GM12878 (cell line): Measurements from ENCODE around the gene KPNA1. TPM values are rescaled to one million over a fixed set of nuclear protein-coding genes. Genes with fewer than 3 reads are reported as not detected.

Source experiments
- ATAC-seq: fragments of 200-7000 bp; cut with Tn5 transposase; 3 replicates; pipeline ENCODE4 v1.9.1; 2020; ENCODE audit warnings: mild to moderate bottlenecking, moderate library complexity
- BruUV-seq: library from RNA; stranded (reverse); fragments of 400-500 nt; replicated peaks from 2 replicates; lab custom pipeline; 2021; lab: Mats Ljungman, UMichigan
- CTCF ChIA-PET: fragments of 300-600 bp; sonication (Branson Sonifier 250); formaldehyde crosslinking; extraction: SDS; loops from one replicate; lab custom pipeline; 2021; ENCODE audit warnings: inconsistent platforms; lab: Yijun Ruan, JAX
- POLR2A ChIA-PET: fragments of 350-600 bp; formaldehyde crosslinking; extraction: SDS; loops from one replicate; lab custom pipeline; 2021; ENCODE audit warnings: inconsistent platforms; lab: Charles Lee
- RAD21 ChIA-PET: fragments of 300-600 bp; sonication (Branson Sonifier 250); formaldehyde crosslinking; loops from one replicate; lab custom pipeline; 2023; ENCODE audit warnings: antibody characterized with exemption; ENCODE audit not compliant: unreplicated experiment; lab: Charles Lee
- SMC1A ChIA-PET: fragments of 300-600 bp; sonication (Branson Sonifier 250); formaldehyde crosslinking; loops from one replicate; lab custom pipeline; 2023; ENCODE audit not compliant: unreplicated experiment, uncharacterized antibody; lab: Charles Lee
- DNase-seq: peaks from one replicate; pipeline ENCODE4 v3.0.0-alpha.2; 2011; ENCODE audit warnings: low read depth, low spot score
- FAIRE-seq: peaks from 3 replicates; lab custom pipeline; 2011; peaks lifted over from hg19 to GRCh38; lab: Jason Lieb, UNC
- H2AFZ ChIP-seq: 2 replicates; pipeline ENCODE4 v1.6.0; 2011; ENCODE audit warnings: low read depth, low read length, control low read depth; ENCODE audit not compliant: control insufficient read depth
- H3K27ac ChIP-seq: 2 replicates; pipeline ENCODE4 v1.5.1; 2011; ENCODE audit warnings: control low read depth; ENCODE audit not compliant: control insufficient read depth, insufficient read depth
- H3K27me3 ChIP-seq, 2 experiments: replicated peaks in 1 of 2; 2 replicates each; pipeline versions ENCODE4 v1.6.0 to v1.6.1; 2011; ENCODE audit warnings: low read length in 1 of 2; ENCODE audit not compliant: control insufficient read depth in 2 of 2, insufficient read depth in 2 of 2
- H3K36me3 ChIP-seq, 2 experiments: 2 replicates each; pipeline ENCODE4 v1.5.1; 2011; ENCODE audit warnings: low read length in 1 of 2; ENCODE audit not compliant: control insufficient read depth in 2 of 2, insufficient read depth in 2 of 2
- H3K4me1 ChIP-seq: 2 replicates; pipeline ENCODE4 v1.6.1; 2011; ENCODE audit warnings: mild to moderate bottlenecking, low read length, moderate library complexity, mixed read lengths; ENCODE audit not compliant: control insufficient read depth, insufficient read depth
- H3K4me2 ChIP-seq: 2 replicates; pipeline ENCODE4 v1.6.0; 2011; ENCODE audit warnings: control low read depth; ENCODE audit not compliant: control insufficient read depth, insufficient read depth
- H3K4me3 ChIP-seq: fragments of 200-600 bp; sonication (generic); 2 replicates; pipeline ENCODE4 v1.5.1; 2016
- H3K79me2 ChIP-seq: 2 replicates; pipeline ENCODE4 v1.6.0; 2011; ENCODE audit warnings: low read length; ENCODE audit not compliant: control insufficient read depth, insufficient read depth
- H3K9ac ChIP-seq: 2 replicates; pipeline ENCODE4 v1.8.0; 2011; ENCODE audit warnings: low read length, control low read depth, mixed read lengths; ENCODE audit not compliant: control insufficient read depth, insufficient read depth
- H3K9me3 ChIP-seq: replicated peaks from 3 replicates; pipeline ENCODE4 v1.5.1; 2011; ENCODE audit warnings: mild to moderate bottlenecking, low read length; ENCODE audit not compliant: control insufficient read depth, insufficient read depth
- H4K20me1 ChIP-seq: 2 replicates; pipeline ENCODE4 v1.6.0; 2011; ENCODE audit not compliant: control insufficient read depth, insufficient read depth
- ATF2 ChIP-seq: IDR thresholded peaks from 2 replicates; pipeline ENCODE4 v1.6.1; 2012; ENCODE audit warnings: low read length, inconsistent platforms
- ATF7 ChIP-seq: fragments of 450-650 bp; IDR thresholded peaks from 2 replicates; pipeline ENCODE4 v1.6.1; 2016; ENCODE audit warnings: low read depth, mild to moderate bottlenecking
- BMI1 ChIP-seq: fragments of 450-650 bp; IDR thresholded peaks from 2 replicates; pipeline ENCODE4 v1.6.1; 2016; ENCODE audit warnings: mild to moderate bottlenecking, moderate library complexity, borderline replicate concordance
- CREM ChIP-seq: IDR thresholded peaks from 2 replicates; pipeline ENCODE4 v1.6.1; 2014; ENCODE audit warnings: antibody characterized with exemption, low read depth
- EP300 ChIP-seq, 2 experiments: fragments of 150-350 bp in 1 of 2; IDR thresholded peaks; 2 replicates each; pipeline ENCODE4 v1.6.1; 2011 to 2012; ENCODE audit warnings: low read depth in 2 of 2, low read length in 2 of 2, borderline replicate concordance in 1 of 2, improper control_type of control experiment in 1 of 2, inconsistent platforms in 1 of 2; ENCODE audit not compliant: control insufficient read depth in 1 of 2
- IKZF2 ChIP-seq, 2 experiments: fragments of 450-650 bp; IDR thresholded peaks; 2 replicates each; pipeline ENCODE4 v1.6.1; 2017; ENCODE audit warnings: mild to moderate bottlenecking in 2 of 2, moderate library complexity in 2 of 2
- JUNB ChIP-seq: IDR thresholded peaks from 2 replicates; pipeline ENCODE4 v1.6.1; 2016; ENCODE audit warnings: antibody characterized with exemption, mild to moderate bottlenecking
- MTA2 ChIP-seq: fragments of 450-650 bp; IDR thresholded peaks from 2 replicates; pipeline ENCODE4 v1.6.1; 2016; ENCODE audit warnings: low read depth, mild to moderate bottlenecking, moderate library complexity
- MTA3 ChIP-seq: IDR thresholded peaks from 2 replicates; pipeline ENCODE4 v1.6.1; 2012; ENCODE audit warnings: low read length, inconsistent platforms, borderline replicate concordance
- NFIC ChIP-seq: IDR thresholded peaks from 2 replicates; pipeline ENCODE4 v1.6.1; 2012; ENCODE audit warnings: low read depth, mild to moderate bottlenecking, inconsistent platforms, low read length, moderate library complexity
- PKNOX1 ChIP-seq: fragments of 450-650 bp; IDR thresholded peaks from 2 replicates; pipeline ENCODE4 v1.6.1; 2016; ENCODE audit warnings: mild to moderate bottlenecking
- POLR2AphosphoS2 ChIP-seq: IDR thresholded peaks from 2 replicates; pipeline ENCODE4 v1.6.1; 2011; ENCODE audit warnings: low read depth, mild to moderate bottlenecking, low read length, improper control_type of control experiment, moderate library complexity
- SP1 ChIP-seq: IDR thresholded peaks from one replicate; pipeline ENCODE4 v1.6.1; 2011; ENCODE audit warnings: low read depth, low read length
- STAT3 ChIP-seq: IDR thresholded peaks from 2 replicates; pipeline ENCODE4 v1.6.1; 2011; ENCODE audit warnings: low read depth, low read length, improper control_type of control experiment
- ZBTB33 ChIP-seq: fragments of 450-650 bp; IDR thresholded peaks from 2 replicates; pipeline ENCODE4 v1.6.1; 2017; ENCODE audit warnings: mild to moderate bottlenecking
- WGBS: methylation state at CpG from one replicate; pipeline ENCODE4 v1.1.6; 2016; ENCODE audit warnings: low lambda C conversion rate; ENCODE audit not compliant: insufficient replicate concordance, insufficient coverage; ENCODE audit errors: missing lambda C conversion rate; 5-methylcytosine and 5-hydroxymethylcytosine counted together
- in situ Hi-C: fragments of 300-500 bp; cut with MboI; formaldehyde crosslinking; loops from 9 replicates; pipeline ENCODE4 v1.14.3; 2018; ENCODE audit warnings: mixed read lengths
- intact Hi-C: fragments of 100-400 bp; cut with micrococcal nuclease; formaldehyde crosslinking; loops from one replicate; pipeline ENCODE4 v1.14.2; 2022; ENCODE audit not compliant: unreplicated experiment
- polyA plus RNA-seq, 11 experiments: library from polyadenylated mRNA; depleted of rRNA in 4 of 11; unstranded in 6 of 11; stranded (reverse) in 5 of 11; fragments of >200 nt; fragmentation: Nextera tagmentation in 4 of 11; fragmentation: Illumina TruSeq in 1 of 11; extraction: Ambion mirVana in 4 of 11; extraction: Trizol in 1 of 11; gene quantifications; 1 replicate in 1 of 11; 2 replicates in 10 of 11; pipeline versions ENCODE4 v1.2.1 to v1.2.3, GENCODE V29; 2011 to 2016; ENCODE audit warnings: inconsistent platforms in 2 of 11, missing spikeins in 2 of 11, low read depth in 1 of 11
- total RNA-seq, 4 experiments: library from RNA; depleted of rRNA in 3 of 4; stranded (reverse); fragments of >200 nt in 3 of 4; fragmentation: Illumina TruSeq in 1 of 4; extraction: Trizol in 1 of 4; gene quantifications; 2 replicates each; pipeline versions ENCODE4 v1.2.1 to v1.2.3, GENCODE V29; 2013 to 2021

KPNA1 gene
- total and polyA plus RNA-seq, 10 of the 15 experiments (the other 5 are each of a cell fraction or from before 2014, with no cell fraction given): 8.5 to 52.7 (median 41.0) TPM

- Histone ChIP-seq H3K36me3 (peaks cover 2 to 5% of the 10 kb centered on the region in 2 experiments; a peak in 2 of 4 replicates), H3K27ac (no peak overlapping the region), H3K79me2 (peaks cover 35% of the 10 kb centered on the region), H3K4me1 (peaks cover 9% of the 10 kb centered on the region), H3K27me3 (no peaks in the 10 kb centered on the region), H2AFZ (no peak overlapping the region), H3K9ac (no peak overlapping the region), H3K4me3 (no peak overlapping the region), H4K20me1 (no peaks in the 10 kb centered on the region), H3K9me3 (no peaks in the 10 kb centered on the region), H3K4me2 (peak overlapping the region; percentile 1; the same call in 1 of the 2 replicates)
- intact Hi-C loops (no loop called here), in situ Hi-C loops (no loop called here)
- 19% methylated on average over 3 of the region's 3 CpGs for WGBS
- peak; percentile 15 for DNase-seq
- POLR2A ChIA-PET: interaction anchor here (1.6 kb wide), 1 partner anchor 197 kb away, joined by 3 read pairs; no protein-coding TSS in a partner anchor
- BruUV-seq: no TSS peak
- CTCF ChIA-PET: interaction anchor here (0.8 to 2.2 kb wide), 2 partner anchors 28 to 34 kb away, joined by 3 to 4 read pairs; partner anchors contain the start of gene KPNA1
- no peak for FAIRE-seq
- SMC1A ChIA-PET: interaction anchor here (1.9 to 10.1 kb wide), 4 partner anchors 13 to 198 kb away, joined by 5 to 61 read pairs (median 34); no protein-coding TSS in a partner anchor
- RAD21 ChIA-PET: interaction anchor here (0.8 to 1.0 kb wide), 2 partner anchors 13 to 32 kb away, joined by 3 to 4 read pairs; no protein-coding TSS in a partner anchor
- peak; percentile 69 for ATAC-seq
- 0 out of 2 replicates have a peak, but pooled peaks have one; percentile 23 for TF ChIP-seq STAT3
- TF ChIP-seq BMI1: no peak
- TF ChIP-seq JUNB: peak; percentile 63
- peak; percentile 63 for TF ChIP-seq PKNOX1
- peak; percentile 49 to 63; a peak in 3 of 4 replicates for TF ChIP-seq IKZF2 (IDR thresholded peaks at IDR 0.05)
- peak; percentile 59 for TF ChIP-seq ATF2
- no peak for TF ChIP-seq ZBTB33
- TF ChIP-seq ATF7: peak; percentile 36; the same call in 1 of the 2 replicates
- no peak for TF ChIP-seq POLR2AphosphoS2
- TF ChIP-seq EP300 (IDR thresholded peaks at IDR 0.05; ENCODE audit: borderline replicate concordance in 1 of 2, control insufficient read depth in 1 of 2, low read depth in 2 of 2, low read length in 2 of 2): peak in 1 of 2 experiments; percentile 8; a peak in 1 of 4 replicates
- TF ChIP-seq MTA3: 0 out of 2 replicates have a peak, but pooled peaks have one; percentile 59
- TF ChIP-seq MTA2: peak; percentile 81
- TF ChIP-seq SP1: no peak
- peak; percentile 68; the same call in 1 of the 2 replicates for TF ChIP-seq NFIC
- TF ChIP-seq CREM: peak; percentile 34; the same call in 1 of the 2 replicates
Measured at GRCh38 chr3:122481390-122481789, 33.3 kb downstream of the KPNA1 start.
